Fibroblast of peridontal ligament (primary cell): ENCODE data around the gene CTBP2.

Source experiments
- DNase-seq: peaks from one replicate; pipeline ENCODE4 v3.0.0-alpha.2; 2010; ENCODE audit errors: extremely low read depth

Gene CTBP2

DNA sequence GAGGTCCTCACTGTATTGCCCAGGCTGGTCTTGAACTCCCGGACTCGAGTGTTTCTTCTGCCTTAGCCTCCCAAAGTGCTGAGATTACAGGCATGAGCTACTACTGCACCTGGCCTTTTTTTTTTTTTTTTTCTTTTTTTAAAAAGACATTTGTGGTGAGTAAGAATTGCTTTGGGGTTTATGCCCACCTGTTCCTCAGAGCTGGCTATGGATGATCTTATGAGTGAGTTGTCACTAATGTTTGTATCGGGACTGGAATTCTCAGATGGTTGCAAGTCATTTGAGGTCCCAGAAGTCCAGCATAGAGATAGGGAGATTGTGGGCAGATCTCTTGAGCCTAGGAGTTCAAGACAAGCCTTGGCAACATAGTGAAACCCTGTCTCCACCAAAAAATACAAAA is 183.2 kb downstream of the CTBP2 start:
- DNase-seq: no peak

DNA sequence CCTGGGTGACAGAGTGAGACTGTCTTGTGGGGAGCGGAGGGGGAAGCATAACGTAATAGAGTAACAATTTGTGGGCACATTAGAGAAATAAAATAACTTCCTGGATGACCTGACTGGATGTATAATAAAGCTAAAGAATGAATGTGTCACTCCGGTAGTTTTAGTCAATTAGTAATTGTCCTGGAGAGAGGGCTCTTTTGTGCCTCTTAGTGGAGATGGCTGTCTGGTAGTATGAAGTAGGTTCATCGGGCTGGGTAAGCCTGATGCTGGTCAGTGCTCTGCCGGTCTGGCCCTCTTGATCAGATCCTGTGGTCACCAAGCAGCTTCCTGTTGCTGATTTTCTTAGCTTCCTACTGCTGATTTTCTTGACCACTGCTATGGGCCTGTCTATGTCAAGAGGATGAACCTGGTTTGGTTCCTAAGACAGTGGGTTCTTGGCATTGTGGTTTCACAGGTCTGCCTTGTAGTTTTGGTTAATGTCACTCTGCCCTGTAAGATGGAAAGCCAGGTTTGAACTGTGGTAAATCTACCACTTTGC is 184.3 kb downstream of the CTBP2 start:
- no peak for DNase-seq

DNA sequence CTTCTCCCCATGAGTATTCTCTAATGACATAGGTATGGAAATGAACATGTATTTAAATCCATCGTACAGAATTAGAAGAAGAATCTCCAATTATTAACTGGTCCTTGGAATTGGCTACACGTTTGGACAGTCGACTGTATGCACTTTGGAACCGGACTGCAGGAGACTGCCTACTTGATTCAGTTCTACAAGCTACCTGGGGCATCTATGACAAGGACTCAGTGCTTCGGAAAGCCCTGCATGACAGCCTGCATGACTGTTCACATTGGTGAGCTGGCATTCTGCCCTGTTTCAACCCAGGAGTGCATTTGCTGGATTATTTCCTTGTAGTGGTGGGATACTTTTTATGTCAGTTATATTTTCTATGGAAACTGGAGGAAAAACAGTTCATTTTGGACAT is 186.2 kb downstream of the CTBP2 start:
- DNase-seq: no peak

DNA sequence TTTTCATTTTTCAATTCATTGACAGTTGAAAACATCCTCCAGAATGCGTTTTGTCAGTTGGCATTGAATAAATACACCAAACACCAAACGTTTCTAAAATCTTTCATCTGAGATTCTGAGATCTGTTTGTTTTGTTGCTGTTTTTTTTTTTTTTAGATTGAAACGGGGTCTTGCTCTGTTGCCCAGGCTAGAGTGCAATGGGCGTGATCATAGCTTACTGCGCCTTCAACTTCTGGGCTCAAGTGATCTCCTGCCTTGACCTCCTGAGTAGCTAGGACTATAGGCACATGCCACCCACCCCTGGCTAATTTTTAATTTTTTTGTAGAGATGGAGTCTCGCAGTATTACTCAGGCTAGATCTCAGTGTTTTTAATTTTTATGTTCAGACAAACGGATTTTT is 187.7 kb downstream of the CTBP2 start:
- DNase-seq: no peak

DNA sequence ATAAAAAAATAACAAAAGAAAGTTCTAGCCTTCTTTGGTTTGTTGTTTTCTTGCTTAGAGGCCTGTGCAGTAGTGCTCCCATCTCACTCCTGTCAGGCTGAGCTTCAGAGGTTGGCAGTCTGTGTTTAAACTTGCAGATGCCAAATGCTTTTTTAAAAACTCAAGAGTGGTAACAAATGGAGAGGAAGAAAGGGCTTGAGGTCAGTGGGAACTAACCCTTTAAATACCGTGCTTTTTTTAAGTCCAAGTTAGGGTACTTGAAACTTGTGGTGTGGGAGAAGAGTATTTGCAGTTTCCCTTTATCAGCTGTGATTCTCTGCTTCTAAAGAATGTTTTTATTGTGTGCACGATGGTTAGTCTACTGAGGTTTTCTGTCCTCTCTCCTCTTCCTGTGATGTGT is 189.1 kb downstream of the CTBP2 start:
- DNase-seq: no peak

DNA sequence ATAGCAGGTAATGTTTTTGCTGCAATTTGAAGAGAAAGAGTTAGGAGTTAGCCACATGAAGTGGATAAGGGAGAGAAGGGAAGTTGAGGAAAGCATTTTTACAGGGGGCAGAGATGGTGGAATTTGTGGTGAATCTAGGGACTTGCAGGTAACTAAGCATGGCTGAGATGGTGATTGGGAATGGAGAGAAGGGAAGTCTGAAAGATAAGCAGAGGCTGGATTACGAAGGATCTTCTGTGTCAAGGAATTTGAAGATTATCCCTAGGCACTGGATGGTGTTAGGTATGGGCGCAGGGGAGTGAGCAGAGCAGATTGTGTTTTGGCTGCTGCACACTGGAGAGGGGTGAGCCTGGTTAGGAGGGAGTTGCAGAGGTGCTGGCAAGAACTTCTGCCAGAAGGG is 193.1 kb downstream of the CTBP2 start:
- DNase-seq: no peak

DNA sequence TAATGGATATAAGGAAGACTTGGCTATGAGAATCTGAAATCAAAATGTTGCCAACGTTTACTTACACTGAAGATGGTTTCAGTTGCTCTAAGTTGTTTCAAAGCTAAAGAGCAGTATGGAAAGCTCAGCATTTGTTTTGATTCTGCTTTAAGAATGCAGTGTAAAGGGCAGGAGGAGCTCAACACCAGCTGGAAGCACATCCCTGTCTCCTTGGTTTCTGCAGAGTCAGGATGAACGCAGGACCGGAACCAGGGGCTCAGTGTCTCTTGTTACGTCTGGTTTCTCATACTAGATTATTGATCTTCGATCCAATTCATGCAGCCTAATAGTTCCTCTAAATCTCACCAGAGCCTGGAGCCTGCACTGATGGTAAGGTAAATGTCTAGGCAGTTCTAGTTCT is 194.4 kb downstream of the CTBP2 start:
- no peak for DNase-seq

DNA sequence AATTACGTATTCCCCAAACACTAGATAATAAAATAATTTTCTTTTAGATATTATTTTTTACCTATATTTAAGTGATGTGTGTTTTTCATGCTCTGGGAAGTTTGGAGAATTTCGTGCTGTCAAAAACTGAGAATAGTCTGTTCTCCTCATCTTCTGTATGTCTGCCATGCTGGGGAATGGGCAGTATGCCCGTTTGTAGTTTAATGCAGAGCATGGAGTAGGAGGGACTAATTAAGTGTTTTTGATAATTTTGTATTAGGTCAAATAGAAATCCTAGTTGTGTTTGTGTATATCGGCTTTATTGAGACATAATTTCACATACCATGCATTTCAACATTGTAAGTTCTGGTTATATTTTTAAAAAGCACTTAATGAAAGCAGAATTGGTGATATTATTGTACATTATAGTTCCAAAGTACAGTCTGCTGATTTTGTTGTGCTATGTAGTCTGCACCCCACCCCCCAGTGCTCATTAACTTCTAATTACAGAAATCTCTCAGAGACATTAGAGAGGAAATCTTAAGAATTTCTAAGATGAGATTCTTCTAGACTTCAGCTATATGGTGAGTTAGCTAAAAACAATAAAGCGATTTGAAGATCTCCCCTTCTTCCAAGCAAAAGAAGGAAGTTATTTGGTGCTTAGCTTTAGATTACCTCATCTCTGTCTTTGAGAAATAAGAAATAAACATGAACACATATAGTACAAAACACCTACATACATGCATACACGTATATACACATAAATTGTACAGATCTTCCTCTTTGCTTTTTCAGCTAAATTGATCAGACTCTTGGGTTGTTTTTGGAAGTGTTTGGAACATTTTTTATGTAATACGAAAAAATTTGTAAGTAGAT is 196.3 kb downstream of the CTBP2 start:
- no peak for DNase-seq

DNA sequence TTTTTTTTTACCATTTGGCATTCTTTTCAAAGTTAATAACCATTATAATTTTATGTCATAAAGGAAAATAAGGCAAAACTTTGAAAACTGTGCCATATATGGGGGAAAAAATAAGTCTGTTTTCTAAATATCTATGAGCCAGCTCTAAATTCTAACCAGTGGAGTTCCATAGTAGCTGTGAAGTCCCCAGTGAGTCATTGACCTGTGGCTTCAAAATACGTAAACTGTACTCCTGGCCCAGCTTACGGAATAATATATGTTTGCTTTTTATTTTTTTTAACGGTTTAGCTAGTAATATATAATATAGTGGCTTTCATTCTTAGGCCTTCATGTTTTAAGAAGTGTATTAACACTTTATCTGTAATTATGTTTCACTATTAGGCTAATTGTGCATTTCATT is 197.9 kb downstream of the CTBP2 start:
- DNase-seq: no peak

DNA sequence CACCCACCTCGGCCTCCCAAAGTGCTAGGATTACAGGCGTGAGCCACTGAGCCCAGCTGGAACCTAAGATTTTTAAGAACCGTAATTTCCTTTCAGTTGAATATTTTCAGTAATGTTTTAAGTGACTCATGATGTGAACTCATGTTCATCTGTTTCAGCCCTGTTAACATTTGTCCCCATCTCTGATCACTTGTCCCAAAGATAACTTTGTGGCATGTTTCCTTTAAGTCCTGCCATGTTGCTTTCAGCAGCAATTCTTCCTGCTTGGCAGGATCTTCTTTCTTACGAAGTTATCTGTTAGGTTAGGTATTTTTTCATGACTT is 199.2 kb downstream of the CTBP2 start:
- peak; percentile 17 for DNase-seq

DNA sequence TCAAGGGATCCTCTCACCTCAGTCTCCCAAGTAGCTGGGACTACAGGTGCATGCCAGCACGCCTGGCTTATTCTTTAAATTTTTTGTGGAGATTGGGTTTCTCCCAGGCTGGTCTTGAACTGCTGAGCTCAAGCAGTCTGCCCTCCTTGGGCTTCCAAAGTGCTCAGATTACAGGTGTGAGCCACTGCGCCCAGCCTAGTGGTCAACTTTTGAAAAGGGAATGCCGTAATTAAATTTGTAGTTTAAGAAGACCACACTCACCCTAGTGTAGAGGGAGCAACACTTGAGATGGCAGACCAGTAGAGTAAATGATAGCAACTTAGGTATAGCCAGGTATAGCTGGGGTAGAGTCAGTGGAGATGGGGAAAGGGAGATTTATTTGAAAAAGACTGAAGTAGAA is 200.8 kb downstream of the CTBP2 start:
- DNase-seq: no peak

DNA sequence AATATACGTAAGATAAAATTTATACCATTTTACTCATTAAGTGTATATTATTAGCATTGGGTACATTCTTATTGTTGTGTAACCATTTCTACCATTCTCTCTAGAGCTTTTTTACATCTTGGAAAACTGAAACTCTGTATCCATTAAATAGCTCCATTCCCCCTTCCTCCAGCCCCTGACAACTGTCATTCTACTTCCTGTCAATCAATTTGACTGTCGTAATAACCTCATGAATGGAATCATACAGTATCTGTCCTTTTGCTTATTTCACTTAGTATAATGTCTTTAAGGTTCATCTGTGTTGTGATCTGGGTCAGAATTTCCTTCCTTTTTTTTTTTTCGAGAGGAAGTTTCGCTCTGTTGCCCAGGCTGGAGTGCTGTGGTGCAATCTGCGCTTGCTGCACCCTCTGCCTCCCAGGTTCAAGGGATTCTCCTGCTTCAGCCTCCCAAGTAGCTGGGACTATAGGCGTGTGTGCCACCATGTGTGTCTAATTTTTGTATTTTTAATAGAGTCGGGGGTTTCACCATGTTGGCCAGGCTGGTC is 202.9 kb downstream of the CTBP2 start:
- DNase-seq: no peak

DNA sequence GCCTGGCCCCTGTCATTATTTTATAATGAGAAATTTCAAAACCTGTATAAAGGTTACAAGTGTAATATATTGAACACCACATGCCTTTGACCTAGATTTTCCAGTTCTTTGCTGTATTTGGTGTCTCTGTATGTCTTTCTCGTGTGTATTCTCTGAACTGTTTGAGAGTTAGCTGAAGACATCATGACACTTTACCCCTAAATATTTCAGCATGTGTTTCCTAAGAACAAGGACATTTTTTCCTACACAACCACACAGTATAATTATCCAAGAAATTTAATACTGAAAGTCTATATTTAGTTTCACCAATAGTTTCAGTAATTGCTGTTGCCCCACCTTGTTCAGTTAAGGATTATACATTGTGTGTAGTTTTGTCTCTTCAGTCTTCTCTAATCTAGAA is 203.6 kb downstream of the CTBP2 start:
- DNase-seq: peak; percentile 31

DNA sequence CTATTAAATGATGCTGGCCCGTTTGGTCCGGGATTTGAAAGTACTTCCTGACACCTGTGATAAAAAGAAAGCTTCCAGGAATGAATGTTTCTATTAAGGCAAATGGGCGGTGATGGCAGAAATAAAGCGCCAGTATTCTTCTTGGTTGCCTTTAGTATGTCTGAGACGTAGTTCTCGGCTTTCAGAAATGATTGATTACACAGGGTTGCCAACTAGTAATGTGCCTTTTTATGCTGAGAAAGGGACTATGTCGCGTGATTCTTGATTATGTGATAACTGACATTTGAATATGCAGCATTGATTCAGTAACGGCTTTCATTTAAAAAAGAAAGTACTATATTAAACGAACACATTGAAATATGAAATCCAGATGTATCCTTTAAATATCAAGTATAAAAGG is 204.5 kb downstream of the CTBP2 start:
- no peak for DNase-seq

DNA sequence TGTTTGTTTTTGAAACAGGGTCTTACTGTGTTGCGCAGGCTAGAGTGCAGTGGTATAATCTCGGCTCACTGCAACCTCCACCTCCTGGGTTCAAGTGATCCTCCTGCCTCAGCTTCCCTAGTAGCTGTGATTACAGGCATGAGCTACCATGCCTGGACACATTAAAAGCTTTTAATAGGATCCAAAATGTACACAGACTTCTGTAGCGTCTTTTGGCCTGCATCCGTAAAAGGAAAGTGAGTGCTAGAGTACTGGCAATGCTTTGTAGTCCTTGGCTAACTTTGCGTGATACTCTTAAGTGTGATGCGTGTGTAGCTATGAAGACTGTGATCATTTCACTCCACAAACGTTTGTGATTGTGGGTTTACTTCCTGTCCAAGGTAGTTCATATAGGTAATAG is 205.1 kb downstream of the CTBP2 start:
- no peak for DNase-seq

DNA sequence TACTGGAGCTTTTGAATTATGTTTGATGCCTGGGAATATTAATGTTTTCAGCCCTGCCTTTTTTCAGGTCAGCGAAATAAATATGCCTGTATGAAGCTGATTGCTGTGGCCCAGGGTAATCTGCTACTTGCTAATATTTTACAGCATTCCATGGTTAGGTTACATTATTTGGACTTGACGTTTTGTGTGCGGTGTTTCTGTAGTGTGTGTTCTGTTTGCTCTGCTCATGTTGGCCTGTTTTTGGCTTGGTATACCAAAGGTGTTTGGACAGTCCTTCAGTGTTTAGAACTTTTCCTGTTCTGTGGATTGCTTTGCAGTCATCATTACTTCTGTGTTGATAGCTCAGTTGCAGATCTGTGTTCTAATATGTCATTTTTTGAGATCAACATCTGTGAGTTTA is 206.9 kb downstream of the CTBP2 start:
- no peak for DNase-seq

DNA sequence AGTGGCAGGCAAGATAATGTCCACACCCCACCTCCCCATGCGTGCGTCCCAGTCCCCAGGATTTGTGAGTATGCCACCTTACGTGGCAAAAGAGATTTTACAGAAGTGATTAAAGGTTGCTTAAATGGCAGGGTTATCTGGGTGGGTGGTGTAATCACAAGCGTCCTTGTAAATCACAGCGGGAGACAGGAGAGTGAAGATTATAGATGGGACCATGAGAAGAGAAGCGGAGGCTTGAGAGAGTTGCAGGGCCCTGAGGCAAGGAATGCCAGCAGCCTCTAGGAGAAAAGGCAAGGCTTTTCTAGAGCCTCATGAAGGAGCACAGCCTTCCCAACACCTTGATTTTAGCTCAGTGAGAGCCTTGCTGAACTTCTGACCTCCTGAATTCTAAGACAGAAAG is 208.2 kb downstream of the CTBP2 start:
- DNase-seq: no peak

DNA sequence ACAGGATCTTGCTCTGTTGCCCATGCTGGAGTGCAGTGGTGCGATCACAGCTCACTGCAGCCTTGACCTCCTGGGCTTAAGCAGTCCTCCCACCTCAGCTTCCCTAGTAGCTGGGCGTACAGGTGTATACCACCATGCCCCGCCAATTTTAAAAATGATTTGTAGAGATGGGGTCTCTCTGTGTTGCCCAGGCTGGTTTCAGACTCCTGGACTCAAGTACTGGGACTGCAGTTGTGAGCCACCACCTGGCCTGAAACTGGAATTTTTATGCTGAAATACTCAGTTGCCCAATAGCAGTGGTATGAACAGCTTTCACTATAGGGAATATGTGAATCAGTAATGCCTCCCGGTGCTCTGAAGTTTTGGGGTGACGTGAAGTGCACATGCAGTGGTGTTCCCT is 210.8 kb downstream of the CTBP2 start:
- peak; percentile 52 for DNase-seq

DNA sequence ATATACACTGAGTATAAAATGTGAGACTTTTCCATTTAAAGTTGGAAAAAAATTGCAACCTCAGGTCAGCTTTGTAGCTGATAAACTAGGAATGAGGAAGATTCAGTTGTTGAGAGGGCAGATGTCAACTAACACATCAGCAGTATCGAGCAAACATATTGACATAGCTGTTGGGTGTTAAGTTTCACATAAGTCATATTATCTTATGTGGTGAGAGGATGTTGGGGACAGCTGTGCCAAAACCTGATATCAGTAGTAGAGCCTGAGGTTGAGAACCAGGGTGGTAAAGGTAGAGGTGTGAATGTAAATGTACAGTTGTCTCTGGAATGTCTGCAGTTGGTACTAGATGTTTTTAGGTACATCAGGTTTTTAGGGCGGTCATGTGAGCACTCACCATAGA is 213.4 kb downstream of the CTBP2 start:
- no peak for DNase-seq

DNA sequence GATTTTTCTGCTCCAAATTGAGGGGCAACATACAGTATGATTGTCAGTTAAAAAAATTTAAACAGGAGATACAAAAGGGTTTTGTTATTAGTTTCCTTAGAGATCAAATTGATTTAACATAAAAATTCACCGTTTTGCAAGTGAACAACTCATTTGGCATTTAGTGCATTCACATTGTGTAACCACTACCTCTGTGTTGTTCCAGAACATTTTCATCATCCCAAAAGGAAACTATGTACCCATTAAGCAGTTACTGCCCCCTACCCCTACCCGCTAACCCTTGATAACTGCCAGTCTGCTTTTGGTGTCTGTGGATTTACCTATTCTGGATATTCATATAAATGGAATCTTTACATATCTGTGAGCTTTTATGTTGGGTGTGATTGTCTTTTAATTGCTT is 215.4 kb downstream of the CTBP2 start:
- peak; percentile 63 for DNase-seq

DNA sequence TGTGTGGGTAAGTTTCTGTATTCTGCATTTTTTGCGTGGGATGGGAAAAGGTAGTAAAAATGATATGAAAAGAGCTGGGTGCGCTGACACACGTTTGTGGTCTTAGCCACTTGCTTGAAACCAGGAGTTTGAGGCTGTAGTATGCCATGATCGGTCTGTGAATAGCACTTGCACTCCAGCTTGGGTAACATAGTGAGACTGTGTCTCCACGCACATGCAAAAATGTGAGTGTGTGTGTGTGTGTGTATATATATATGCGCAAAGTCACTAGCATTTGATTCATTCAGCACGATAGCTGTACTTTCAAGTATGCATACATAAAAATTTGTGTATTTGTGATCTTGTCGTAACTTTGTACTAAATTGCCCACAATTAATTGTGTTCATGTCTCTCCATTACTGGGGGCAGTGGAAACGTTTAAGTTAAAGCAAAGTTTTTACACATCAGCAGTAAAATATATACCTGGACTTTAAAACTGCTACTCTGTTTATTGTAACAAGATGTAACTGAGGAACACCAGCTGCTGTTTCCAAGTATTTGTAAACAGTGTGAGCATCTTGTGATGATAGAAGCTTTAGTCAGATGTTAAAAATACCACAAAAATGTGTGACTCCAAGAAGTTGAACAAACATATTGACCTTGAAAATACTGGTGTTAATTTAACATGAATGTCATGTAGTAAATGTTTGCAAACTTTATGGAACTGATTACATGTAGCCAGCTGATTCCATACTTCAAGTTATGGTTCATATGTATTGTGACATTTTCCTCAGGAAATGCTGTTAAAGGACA is 216.9 kb downstream of the CTBP2 start:
- DNase-seq: peak; percentile 89

DNA sequence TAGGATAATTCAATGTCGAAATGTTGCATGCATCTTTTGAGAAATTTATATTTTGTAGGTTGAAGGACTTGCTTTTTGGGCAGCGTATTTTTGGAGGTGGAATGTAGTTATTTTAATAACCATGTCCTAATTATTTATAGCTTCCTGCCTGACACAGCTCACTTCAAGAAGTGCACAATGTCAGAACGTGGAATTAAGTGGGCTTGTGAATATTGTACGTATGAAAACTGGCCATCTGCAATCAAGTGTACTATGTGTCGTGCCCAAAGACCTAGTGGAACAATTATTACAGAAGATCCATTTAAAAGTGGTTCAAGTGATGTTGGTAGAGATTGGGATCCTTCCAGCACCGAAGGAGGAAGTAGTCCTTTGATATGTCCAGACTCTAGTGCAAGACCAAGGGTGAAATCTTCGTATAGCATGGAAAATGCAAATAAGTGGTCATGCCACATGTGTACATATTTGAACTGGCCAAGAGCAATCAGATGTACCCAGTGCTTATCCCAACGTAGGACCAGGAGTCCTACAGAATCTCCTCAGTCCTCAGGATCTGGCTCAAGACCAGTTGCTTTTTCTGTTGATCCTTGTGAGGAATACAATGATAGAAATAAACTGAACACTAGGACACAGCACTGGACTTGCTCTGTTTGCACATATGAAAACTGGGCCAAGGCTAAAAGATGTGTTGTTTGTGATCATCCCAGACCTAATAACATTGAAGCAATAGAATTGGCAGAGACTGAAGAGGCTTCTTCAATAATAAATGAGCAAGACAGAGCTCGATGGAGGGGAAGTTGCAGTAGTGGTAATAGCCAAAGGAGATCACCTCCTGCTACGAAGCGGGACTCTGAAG is 217.8 kb downstream of the CTBP2 start:
- DNase-seq: no peak
